Right lobe of liver (tissue), 6 donors: ENCODE data around the gene CIZ1. TPM values are rescaled to one million over a fixed set of nuclear protein-coding genes. Genes with fewer than 3 reads are reported as not detected.
"Not testable (repeated sequence)": the region's sequence is repeated elsewhere in the genome, so short reads cannot be mapped to it uniquely, and the experiment has no call there.

Experiments used
- ATAC-seq, 4 donors: fragments of 200-7000 bp; cut with Tn5 transposase; one replicate each; pipeline ENCODE4 v1.9.1; 2020; ENCODE audit warnings: mild to moderate bottlenecking in 4 of 4, moderate library complexity in 4 of 4
- DNase-seq, 3 donors: peaks; one replicate each; pipeline ENCODE4 v3.0.0-alpha.2; 2020
- H3K27ac ChIP-seq, 3 donors: fragments of 200-600 bp; one replicate each; pipeline ENCODE4 v1.8.0; 2022
- H3K27me3 ChIP-seq, 2 donors: fragments of 200-600 bp; one replicate each; pipeline ENCODE4 v1.8.0; 2022
- H3K36me3 ChIP-seq, 4 donors: fragments of 200-600 bp; sonication (generic) in 1 of 4; one replicate each; pipeline versions ENCODE4 v1.5.1 to v1.8.0; 2017 to 2022; ENCODE audit warnings: control low read depth in 1 of 4
- H3K4me1 ChIP-seq, 4 donors: fragments of 200-600 bp; sonication (generic) in 1 of 4; one replicate each; pipeline versions ENCODE4 v1.5.1 to v1.8.0; 2017 to 2022; ENCODE audit warnings: control low read depth in 1 of 4
- H3K4me3 ChIP-seq, 3 donors: fragments of 200-600 bp; one replicate each; pipeline ENCODE4 v1.8.0; 2022
- H3K9me3 ChIP-seq, 4 donors: fragments of 200-600 bp; sonication (generic) in 1 of 4; one replicate each; pipeline versions ENCODE4 v1.5.1 to v1.8.0; 2017 to 2022; ENCODE audit warnings: control low read depth in 1 of 4
- POLR2A ChIP-seq: fragments of 450-650 bp; IDR thresholded peaks from one replicate; pipeline ENCODE4 v1.6.1; 2017; ENCODE audit warnings: antibody characterized with exemption, mild to moderate bottlenecking
- WGBS: methylation state at CpG from one replicate; pipeline ENCODE4 v1.1.6; 2018; ENCODE audit warnings: low coverage, low lambda C conversion rate; ENCODE audit not compliant: insufficient coverage; ENCODE audit errors: missing lambda C conversion rate; 5-methylcytosine and 5-hydroxymethylcytosine counted together
- intact Hi-C, 2 donors: fragments of 100-400 bp; cut with DNase I; formaldehyde crosslinking; loops; one replicate each; pipeline versions ENCODE4 v1.11.2 to v1.14.1; 2022
- total RNA-seq, 6 experiments: library from RNA; depleted of rRNA in 2 of 6; stranded (reverse); fragments of >200 nt in 2 of 6; fragmentation: NEBNext Ultra II Directional in 3 of 6; extraction: Animal tissue kit (Norgen Biotek cat#: 25700) in 3 of 6; gene quantifications; one replicate each; pipeline versions ENCODE4 v1.1.0 to v1.2.4, GENCODE V29; 2016 to 2023
- TF ChIP-seq, protein P1 (sequence below), 4 donors: fragments of 200-600 bp in 3 of 4; fragments of 450-650 bp in 1 of 4; IDR thresholded peaks; one replicate each; pipeline versions ENCODE4 v1.5.1 to v1.8.0; 2016 to 2022; ENCODE audit warnings: antibody characterized with exemption in 4 of 4, mild to moderate bottlenecking in 2 of 4
- donor health status: DM: no; HTN: yes; CAD: no.
- donor health status: DM: no; HTN: no; CAD: no.
- donor health status: DM: no; HTN: no; CAD: no.
- donor health status: DM: no; HTN: yes; CAD: no.
- donor health status: DM: no; HTN: yes; CAD: no.

The CIZ1 gene
- total RNA-seq, 6 experiments from 2014 or later, result 15.9 to 33.5 (median 24.0) TPM

GRCh38 chr9:128129976-128130590, 61.3 kb downstream of the CIZ1 start:
- TF ChIP-seq, protein P1, sequence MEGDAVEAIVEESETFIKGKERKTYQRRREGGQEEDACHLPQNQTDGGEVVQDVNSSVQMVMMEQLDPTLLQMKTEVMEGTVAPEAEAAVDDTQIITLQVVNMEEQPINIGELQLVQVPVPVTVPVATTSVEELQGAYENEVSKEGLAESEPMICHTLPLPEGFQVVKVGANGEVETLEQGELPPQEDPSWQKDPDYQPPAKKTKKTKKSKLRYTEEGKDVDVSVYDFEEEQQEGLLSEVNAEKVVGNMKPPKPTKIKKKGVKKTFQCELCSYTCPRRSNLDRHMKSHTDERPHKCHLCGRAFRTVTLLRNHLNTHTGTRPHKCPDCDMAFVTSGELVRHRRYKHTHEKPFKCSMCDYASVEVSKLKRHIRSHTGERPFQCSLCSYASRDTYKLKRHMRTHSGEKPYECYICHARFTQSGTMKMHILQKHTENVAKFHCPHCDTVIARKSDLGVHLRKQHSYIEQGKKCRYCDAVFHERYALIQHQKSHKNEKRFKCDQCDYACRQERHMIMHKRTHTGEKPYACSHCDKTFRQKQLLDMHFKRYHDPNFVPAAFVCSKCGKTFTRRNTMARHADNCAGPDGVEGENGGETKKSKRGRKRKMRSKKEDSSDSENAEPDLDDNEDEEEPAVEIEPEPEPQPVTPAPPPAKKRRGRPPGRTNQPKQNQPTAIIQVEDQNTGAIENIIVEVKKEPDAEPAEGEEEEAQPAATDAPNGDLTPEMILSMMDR (IDR thresholded peaks at IDR 0.05), result peak in 3 of 4 donors; percentile 41 to 47 (median 45)
- H3K4me1 ChIP-seq, result peaks cover 0 to 22% (median 11%) of the 10 kb centered on the region in 4 donors
- intact Hi-C loops, H3K36me3 ChIP-seq, H3K4me3 ChIP-seq, H3K27ac ChIP-seq, H3K27me3 ChIP-seq, ATAC-seq, H3K9me3 ChIP-seq: not testable (repeated sequence)
- peak; percentile 44 to 69 (median 54) for DNase-seq
- 46% methylated on average over 5 of the region's 12 CpGs for WGBS

DNA sequence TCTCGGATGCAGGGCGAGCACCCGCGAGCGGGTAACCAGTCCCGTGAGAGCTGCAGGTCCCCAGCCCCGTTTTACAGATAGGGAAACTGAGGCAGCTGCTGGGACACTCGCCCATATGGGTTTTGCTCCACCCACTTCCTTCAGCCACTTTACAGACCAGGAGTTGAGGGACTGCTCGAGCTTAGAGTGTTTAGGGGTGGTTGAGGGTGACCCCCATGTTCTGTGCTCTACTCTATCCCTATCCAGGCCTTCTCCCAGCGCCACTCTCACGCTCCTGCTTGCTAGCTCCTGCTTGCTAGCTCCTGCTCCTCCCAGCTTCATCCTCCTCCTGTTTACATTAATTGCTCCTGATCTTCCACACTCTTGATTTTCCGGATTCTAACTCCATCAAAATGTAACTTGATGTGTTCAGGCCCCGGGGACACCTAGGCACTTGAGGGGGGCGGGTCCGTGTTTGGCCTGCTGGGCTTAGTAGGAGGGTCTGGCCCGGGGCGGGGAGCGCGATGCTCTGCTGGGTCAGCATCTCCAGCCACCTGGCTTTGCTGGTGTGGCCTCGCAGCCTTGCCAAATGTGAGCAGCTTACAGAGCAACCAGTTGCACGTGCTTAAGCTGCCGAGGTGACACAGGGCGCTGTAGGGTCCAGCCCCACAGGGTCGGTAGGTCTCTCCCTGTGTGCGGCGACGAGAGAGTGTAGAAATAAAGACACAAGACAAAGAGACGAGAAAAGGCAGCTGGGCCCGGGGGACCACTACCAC, 62.4 kb downstream of the CIZ1 start:
- Histone ChIP-seq H3K4me3 (peak overlapping the region; percentile 94 to 99 (median 97)), H3K27ac (peak overlapping the region in 1 of 3 donors; percentile 94), H3K4me1 (peaks cover 0 to 22% (median 11%) of the 10 kb centered on the region in 4 donors), H3K36me3 (peaks cover 0 to 2% (median under 1%) of the 10 kb centered on the region in 4 donors), H3K27me3 (no peaks in the 10 kb centered on the region), H3K9me3 (no peaks in the 10 kb centered on the region)
- TF ChIP-seq, protein P1 (IDR thresholded peaks at IDR 0.05), result no peak
- TF ChIP-seq POLR2A, result no peak
- 62% methylated on average over 11 of the region's 29 CpGs for WGBS
- intact Hi-C loops, result no loop called here
- ATAC-seq (no peak), DNase-seq (peak in 2 of 3 donors; percentile 34 to 63)

- TF ChIP-seq, protein P1 (IDR thresholded peaks at IDR 0.05), result no peak
- TF ChIP-seq POLR2A, result peak; percentile 14
- H3K36me3 ChIP-seq, result peaks cover 0 to 8% (median 1%) of the 10 kb centered on the region in 4 donors
- peak overlapping the region; percentile 91 to 94 (median 93) for H3K27ac ChIP-seq
- 2% methylated on average over 24 of the region's 82 CpGs for WGBS
- no peaks in the 10 kb centered on the region for H3K9me3 ChIP-seq
- H3K27me3 ChIP-seq, result no peaks in the 10 kb centered on the region
- H3K4me3 ChIP-seq, result peak overlapping the region; percentile 94 to 99 (median 97)
- peak; percentile 85 to 90 (median 87) for DNase-seq
- peaks cover 0 to 22% (median 11%) of the 10 kb centered on the region in 4 donors for H3K4me1 ChIP-seq
- ATAC-seq, result peak; percentile 84 to 89 (median 87)
- intact Hi-C loops, result no loop called here
These were observed 63.2 kb downstream of the CIZ1 start for GRCh38 chr9:128127990-128128835.

DNA sequence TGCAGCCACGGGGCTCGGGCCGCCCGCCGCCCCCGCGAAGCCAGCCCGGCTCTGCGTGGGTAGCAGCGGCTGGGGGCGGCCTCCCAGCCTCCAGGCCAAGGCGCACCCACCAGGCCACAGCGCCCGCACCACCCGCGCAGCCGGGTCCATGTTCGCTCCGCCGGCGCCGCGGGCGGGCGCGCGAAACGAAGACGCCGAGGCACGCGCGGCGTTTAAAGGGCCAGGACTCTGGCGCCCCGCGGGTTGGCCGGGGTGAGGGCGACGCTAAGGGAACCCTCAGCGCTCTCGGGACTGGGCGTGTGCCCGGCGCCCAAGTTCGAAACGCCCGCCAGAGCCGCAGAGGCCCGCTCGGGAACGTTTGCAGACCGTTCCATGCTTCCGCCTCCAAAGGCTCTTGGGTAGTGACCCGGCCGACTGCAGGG, 63.8 kb downstream of the CIZ1 start, which contains the start of gene PTGES2:
TSS of gene PTGES2 (minus strand) at position 162 of the 422 bp plus-strand sequence. CDS start at position 150, 12 bp downstream.
- Histone ChIP-seq H3K36me3 (peaks cover 0 to 14% (median 3%) of the 10 kb centered on the region in 4 donors), H3K4me1 (peaks cover 0 to 22% (median 11%) of the 10 kb centered on the region in 4 donors)
- TF ChIP-seq, protein P1 (IDR thresholded peaks at IDR 0.05), result no peak
- no peak for TF ChIP-seq POLR2A

More for the DNA sequence above, 63.8 kb downstream of the CIZ1 start, which contains the start of gene PTGES2:
- no peaks in the 10 kb centered on the region for H3K27me3 ChIP-seq
- H3K27ac ChIP-seq, result peak within 1 kb of the TSS; percentile 91 to 94 (median 93)
- 0% methylated on average over 12 of the region's 56 CpGs for WGBS
- ATAC-seq (peak; percentile 71 to 87 (median 81)), DNase-seq (peak; percentile 86 to 91 (median 88))
- intact Hi-C loops, result no loop called here
- no peaks in the 10 kb centered on the region for H3K9me3 ChIP-seq
- H3K4me3 ChIP-seq, result peak within 1 kb of the TSS; percentile 94 to 99 (median 97)
